Left ventricle myocardium superior (tissue), 1 donor: ENCODE data around the gene ANKRD53. TPM values are rescaled to one million over a fixed set of nuclear protein-coding genes. Genes with fewer than 3 reads are reported as not detected.
"Not testable (repeated sequence)": the region's sequence is repeated elsewhere in the genome, so short reads cannot be mapped to it uniquely, and the experiment has no call there.

Experiments used
- ATAC-seq: fragments of 200-7000 bp; cut with Tn5 transposase; one replicate; pipeline ENCODE4 v1.9.1; 2020; ENCODE audit warnings: mild to moderate bottlenecking, moderate library complexity
- DNase-seq: peaks from one replicate; pipeline ENCODE4 v3.0.0-alpha.2; 2020
- intact Hi-C: fragments of 100-400 bp; cut with micrococcal nuclease; formaldehyde crosslinking; loops from one replicate; pipeline ENCODE4 v1.11.0; 2022
- total RNA-seq: library from RNA; stranded (reverse); fragmentation: NEBNext Ultra II Directional; extraction: Animal tissue kit (Norgen Biotek cat#: 25700); gene quantifications from one replicate; pipeline ENCODE4 v1.2.1, GENCODE V29; 2021
- donor health status: DM: no; HTN: yes; CAD: no; lungs with severe emphysema.

ANKRD53 gene
- total RNA-seq, 1 donor from 2014 or later, result 0.92 TPM

DNA sequence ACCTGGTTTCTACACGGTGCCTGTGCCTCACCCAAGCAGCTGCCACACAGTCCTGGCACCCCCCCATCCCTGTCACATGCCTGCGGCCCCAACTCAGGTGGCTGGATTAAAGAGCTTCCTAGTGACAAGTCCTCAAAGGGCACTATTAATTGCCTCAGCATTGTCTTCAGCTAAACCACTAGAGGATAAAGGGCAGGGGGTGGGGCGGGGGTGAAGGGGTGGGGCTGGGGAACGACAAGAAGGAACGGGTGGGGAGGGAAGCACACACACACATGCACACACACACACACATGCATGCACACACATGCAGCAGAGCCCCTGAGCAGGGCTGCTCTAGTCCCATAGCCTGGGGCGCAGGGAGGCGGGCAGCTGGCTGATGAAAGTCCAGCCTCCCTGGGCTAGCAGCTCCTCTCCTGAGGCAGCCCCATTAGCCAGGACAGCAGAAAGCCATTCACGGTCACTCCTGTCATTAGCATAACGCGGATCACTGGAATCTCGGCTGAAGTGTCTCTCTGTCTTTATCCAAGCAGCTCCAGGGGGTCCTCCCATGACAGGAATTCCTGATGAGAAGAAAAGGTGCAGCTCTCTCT lies 23.6 kb downstream of the ANKRD53 start:
- ATAC-seq (no peak), DNase-seq (no peak)
- intact Hi-C loops, result no loop called here

DNA sequence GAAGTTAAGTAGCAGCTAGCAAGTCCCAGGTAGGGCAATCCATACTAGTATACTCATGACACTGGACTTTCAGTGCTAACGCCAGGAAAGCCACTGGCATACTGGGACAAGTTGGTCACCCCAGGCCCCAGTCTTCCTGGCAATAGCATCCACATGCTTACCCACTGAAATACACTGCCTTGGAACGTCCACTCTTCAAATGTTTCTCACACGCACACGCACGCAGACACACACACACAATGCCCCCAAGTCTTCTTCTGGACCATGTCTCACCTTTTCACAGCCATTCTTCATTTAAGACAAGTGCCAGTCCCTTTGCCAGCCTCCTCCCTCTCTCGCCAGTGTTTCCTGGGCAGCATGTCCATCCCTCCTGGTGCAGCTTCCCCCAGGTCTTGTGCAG lies 25.0 kb downstream of the ANKRD53 start:
- intact Hi-C loops, result no loop called here
- no peak for ATAC-seq
- no peak for DNase-seq

DNA sequence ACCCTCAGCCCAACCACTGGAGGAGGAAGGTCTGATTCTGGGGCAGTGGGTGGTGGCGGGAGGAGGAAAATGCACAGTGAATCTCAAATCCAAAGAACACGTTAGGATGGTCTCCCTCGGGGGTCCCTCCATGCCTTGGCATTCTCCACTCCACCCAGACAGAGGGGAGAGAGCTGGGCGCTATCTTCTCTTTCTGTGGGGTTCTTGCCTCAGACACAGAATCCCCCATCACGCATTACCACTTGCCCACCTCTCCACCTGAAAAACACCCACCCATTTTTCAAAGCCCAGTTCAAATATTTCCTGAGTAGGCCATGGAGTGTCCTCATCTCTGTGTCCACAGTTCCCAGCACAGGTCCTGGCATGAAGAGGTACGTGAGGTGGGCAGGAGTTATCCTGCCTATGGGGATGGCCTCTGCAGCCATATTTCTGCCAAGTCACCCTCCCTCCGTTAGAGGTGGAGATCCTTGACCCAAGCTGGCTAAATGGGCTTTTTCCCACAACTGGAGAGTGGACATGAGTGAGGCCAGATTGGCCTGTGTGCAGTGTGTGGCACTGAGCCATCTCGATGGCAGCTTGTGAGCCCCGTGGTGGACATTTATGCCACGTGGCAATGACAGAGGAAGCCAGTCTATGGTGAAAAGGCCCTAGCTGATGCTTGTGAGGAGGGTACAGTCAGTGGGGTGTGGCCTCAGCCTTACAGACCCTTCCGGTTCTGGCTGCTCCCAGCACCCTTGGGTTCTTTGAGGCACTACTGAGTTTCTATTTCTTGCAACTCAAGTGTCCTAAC lies 25.7 kb downstream of the ANKRD53 start:
- DNase-seq (no peak), ATAC-seq (no peak)
- intact Hi-C loops, result no loop called here

DNA sequence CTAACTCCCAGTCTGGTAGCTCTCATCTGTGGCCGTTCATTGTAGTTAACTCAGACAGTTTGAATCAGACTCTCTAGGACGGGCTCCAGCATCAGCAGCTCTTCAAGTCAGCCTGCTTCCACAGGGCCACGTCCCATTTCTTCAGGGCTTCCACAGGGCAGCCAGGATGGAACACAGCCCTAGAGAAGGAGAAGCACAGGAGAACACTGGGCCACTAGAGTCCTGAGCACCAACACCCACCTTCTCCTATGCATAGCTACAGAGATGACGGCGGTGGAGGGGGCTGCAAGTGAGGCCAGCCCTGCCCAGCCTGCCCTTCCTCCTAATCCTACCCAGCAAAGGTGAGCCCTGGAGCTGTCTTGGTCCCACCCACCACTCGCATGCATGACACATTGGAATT lies 26.4 kb downstream of the ANKRD53 start:
- intact Hi-C loops, result no loop called here
- ATAC-seq, result no peak
- DNase-seq, result no peak

DNA sequence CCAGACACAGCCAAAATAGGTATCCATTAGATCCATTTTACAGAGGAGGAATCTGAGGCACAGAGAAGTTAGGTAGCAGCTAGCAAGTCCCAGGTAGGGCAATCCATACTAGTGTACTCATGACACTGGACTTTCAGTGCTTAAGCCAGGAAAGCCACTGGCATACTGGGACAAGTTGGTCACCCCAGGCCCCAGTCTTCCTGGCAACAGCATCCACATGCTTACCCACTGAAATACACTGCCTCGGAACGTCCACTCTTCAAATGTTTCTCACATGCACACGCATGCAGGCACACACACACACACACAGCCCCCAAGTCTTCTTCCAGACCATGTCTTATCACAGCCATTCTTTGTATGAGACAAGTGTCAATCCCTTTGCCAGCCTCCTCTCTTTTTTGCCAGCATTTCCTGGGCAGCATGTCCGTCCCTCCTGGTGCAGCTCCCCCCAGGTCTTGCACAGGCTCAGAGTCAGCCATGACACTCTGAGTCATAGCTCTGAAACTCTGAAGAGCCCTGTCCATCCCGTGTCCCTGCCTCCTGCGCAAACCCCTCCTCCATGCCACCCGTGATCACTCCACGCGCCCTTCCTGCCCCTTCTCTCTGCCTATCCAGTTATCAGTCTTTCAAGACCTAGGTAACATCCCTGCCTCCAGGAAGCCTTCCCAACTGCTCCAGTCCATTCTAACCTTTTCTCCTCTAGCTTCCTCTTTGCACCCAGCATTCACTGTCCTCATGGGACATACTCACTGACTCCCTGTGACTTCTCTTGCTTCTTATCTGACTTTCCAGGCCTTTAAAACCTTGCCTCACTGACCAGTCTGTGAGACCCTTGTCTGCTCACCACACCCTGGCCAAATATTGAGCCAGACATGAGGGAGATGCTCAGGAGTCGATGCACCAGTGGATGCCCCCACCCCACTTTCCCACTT lies 27.1 kb downstream of the ANKRD53 start:
- ATAC-seq (no peak), DNase-seq (no peak)
- intact Hi-C loops, result no loop called here

DNA sequence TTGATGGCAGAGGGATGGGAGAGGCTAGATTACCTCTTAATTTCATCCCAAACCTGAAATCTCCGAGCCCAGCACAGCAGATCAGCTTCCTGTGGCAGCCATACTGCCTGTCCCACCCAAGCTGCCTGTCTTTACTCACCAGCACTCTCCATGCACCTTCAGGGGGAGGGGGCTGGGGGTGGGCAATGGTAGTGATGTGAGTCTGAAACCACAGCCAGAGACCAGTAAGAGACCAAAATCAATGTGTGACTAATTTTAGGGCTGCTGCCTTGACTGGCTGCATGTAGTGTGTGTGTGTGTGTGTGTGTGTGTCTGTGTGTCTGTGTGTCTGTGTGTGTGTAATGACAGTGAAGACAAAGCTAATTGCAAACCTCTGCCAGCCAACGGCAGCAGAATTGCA lies 27.9 kb downstream of the ANKRD53 start:
- DNase-seq, result no peak
- no peak for ATAC-seq
- intact Hi-C loops, result no loop called here

DNA sequence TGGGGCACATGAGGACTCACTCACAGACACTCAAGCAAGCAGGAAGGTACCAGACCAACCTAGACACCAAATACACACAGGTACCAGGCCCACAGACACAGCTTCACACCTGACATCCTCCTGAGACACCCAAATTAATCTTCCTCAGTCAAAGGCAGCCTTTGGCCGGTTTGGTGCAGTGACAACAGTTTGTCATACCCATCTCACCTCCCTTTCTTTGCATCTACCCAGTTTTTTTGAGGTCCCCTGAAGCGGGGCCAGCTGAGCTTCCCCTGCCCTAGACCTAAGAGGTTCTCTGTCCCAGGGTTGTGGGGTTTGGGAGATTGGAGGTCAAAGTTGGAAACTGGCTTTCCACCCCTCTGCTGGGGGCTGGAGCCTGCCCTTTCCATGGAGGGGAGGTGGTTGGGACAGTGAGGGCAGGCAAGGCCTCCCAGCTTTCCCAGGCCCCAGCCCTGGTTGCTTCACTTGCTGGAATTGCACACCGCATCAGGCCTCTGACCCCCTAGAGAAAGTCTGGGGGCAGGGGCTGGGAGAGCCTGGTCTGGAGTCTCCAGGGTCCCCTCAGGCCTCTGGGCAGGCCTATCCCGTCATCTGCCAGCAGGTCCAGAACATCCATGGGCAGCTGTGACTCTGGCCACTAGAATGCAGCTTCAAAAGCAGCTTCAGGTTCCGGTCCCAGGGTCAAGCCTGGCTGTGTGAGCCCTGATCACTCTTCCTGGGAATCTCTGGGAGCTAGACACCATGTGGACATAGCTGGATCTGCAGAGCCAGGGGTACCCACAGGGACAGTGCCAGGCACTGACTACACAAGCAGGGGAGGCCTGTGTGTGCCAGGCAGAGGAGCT lies 28.7 kb downstream of the ANKRD53 start:
- no peak for DNase-seq
- intact Hi-C loops, result no loop called here
- no peak for ATAC-seq

DNA sequence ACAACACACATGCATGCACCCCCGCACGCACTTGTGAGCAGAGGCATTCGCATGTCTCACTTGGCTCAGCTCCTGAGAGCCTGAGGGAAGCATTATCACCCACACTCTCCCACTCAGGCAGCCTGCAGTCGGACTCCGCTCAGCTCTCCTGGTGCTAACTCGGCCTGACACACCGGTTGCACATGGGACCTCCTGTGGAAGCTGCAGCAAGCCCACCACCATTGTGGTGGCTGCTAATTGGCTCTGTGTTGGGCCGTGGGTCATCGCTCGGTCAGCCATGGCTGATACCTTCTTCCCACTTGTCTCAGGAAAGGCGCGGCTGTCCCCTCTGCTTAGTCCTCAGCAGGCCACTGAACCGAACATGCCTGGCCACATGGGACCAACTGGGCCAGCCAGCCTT lies 29.9 kb downstream of the ANKRD53 start:
- ATAC-seq (no peak), DNase-seq (no peak)
- intact Hi-C loops, result no loop called here

DNA sequence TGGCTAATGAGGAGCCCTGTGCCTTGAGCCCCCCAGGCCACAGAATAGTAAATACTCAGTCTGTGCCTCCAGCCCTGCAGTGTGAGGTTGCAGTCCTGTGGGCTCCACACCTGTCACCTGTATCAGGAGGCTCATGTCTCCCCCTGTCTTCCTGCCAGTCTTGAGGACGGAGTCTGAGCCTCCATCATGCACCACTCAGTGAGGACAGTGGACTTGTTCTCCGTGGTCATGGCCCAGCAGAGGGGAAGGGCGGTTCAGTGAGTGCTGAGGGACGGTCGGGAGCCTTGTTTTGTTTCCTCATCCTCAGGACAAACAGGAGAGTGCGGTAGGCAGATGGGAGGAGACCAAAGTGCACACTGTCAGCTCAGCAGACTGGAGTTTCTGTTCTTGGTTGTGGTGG lies 33.4 kb downstream of the ANKRD53 start:
- ATAC-seq, intact Hi-C loops, DNase-seq: not testable (repeated sequence)

DNA sequence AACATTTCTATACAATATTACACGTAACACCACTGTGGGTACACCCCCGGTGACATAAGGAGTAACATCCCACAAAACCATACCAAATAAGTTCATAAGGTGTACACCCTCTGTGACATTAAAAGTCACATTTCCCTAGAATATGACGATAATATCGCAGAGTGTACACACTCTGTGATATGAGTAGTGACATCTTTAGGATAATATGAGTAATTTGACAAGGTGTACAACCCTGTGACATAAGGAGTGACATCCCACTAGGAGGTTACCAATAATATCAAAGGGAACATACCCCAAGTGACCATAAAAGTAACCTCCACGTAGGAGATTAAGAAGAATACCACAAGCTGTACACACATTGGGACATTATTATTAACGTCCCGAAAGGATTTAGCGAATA lies 40.2 kb downstream of the ANKRD53 start:
- DNase-seq, result no peak
- no peak for ATAC-seq
- intact Hi-C loops, result no loop called here

DNA sequence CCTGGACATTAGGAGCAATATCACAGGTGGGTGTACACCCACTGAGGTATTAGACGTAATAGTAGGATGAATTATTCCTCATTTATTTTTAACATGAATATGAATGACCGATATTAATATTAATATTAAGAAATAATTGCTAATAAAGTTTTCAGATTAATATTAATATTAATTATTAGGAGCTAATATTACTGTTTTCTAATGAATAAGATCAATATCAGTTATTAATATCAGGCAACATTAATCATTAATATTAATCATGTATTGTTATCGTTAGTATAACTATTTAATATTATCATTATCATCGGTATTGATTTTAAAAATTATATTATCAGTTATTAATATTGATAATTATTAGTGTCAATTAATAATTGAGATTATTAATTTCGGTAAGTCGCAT lies 41.6 kb downstream of the ANKRD53 start:
- intact Hi-C loops, ATAC-seq, DNase-seq: not testable (repeated sequence)

DNA sequence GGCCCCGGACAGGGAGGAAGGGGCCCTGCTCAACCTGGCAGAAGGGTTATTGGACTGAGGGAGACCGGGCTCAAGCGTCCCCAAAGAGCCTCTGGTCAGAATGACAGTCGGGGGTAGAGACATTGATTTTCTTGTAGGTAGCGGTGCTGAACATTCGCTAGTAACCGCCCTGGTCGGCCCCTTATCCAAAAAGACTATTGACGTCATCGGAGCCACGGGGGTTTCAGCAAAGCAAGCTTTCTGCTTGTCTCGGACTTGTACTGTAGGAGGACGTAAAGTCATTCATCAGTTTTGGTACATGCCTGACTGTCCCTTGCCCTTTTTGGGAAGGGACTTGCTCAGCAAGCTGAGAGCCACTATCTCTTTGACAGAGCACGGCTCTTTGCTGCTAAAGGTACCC lies 43.0 kb downstream of the ANKRD53 start:
- ATAC-seq, intact Hi-C loops, DNase-seq: not testable (repeated sequence)

DNA sequence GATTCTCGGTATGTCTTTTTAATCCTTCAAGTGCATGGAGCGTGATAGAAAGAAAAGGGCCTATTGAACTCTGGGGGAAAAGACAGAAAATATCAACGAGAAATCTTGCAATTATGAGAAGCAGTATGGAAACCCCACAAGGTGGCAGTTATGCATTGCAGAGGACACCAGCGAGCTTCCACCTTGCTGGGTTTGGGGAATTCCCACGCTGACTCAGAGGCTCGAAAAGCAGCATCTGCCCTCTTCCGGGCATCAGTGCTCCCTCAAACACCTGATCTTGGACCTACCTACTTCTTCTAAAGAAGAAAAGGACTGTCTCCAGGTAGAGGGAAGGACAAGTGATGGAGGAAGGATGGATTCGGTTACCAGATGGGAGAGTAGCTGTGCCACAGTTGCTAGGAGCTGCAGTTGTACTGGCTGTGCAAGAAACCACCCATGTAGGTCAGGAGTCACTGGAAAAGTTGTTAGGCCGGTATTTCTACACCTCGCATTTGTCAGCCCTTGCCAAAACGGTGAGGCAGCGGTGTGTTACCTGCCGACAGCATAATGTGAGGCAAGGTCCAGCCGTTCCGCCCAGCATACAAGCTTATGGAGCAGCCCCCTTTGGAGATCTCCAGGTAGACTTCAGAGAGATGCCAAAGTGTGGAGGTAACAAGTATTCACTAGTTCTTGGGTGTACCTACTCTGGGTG lies 45.3 kb downstream of the ANKRD53 start:
- ATAC-seq, intact Hi-C loops, DNase-seq: not testable (repeated sequence)

Other genes starting within 250 kb of the ANKRD53 start
- 1.8 TPM for gene ADD2, start 210.4 kb upstream of the ANKRD53 start, total RNA-seq
- not detected for gene FIGLA, start 188.0 kb upstream of the ANKRD53 start, total RNA-seq
- gene CLEC4F, start 158.0 kb upstream of the ANKRD53 start, total RNA-seq, result 0.25 TPM
- not detected for gene CD207, start 142.8 kb upstream of the ANKRD53 start, total RNA-seq
- gene VAX2, start 78.1 kb upstream of the ANKRD53 start, total RNA-seq, result not detected
- gene ATP6V1B1, start 42.7 kb upstream of the ANKRD53 start, total RNA-seq, result not detected
- 50.4 TPM for gene TEX261, start 16.2 kb downstream of the ANKRD53 start, total RNA-seq
- 47.8 TPM for gene NAGK, start 90.0 kb downstream of the ANKRD53 start, total RNA-seq
- gene MCEE, start 151.6 kb downstream of the ANKRD53 start, total RNA-seq, result 41.6 TPM
- 18.2 TPM for gene MPHOSPH10, start 152.0 kb downstream of the ANKRD53 start, total RNA-seq
- gene PAIP2B, start 248.5 kb downstream of the ANKRD53 start, total RNA-seq, result 78.1 TPM